ENCODE results near the gene RSKR.

GRCh38 chr17:28612531-28612930 is 1.5 kb downstream of the RSKR start:
- TF ChIP-seq CTCF (conservative IDR thresholded peaks at IDR 0.05 in 1 of 2, IDR thresholded peaks at IDR 0.05 in 1 of 2; ENCODE audit: extremely low read depth in 1 of 2, insufficient read depth in 1 of 2, low read depth in 1 of 2, low read length in 2 of 2) (no peak), EZH2 (IDR thresholded peaks at IDR 0.05; ENCODE audit: borderline replicate concordance, low read length) (no peak)

Data from mammary epithelial cell (primary cell).